Fibroblast of skin of left quadriceps (primary cell): ENCODE measurements around the gene COL13A1.

Source experiments
- DNase-seq, 2 experiments: peaks; one replicate each; pipeline ENCODE4 v3.0.0-alpha.2; 2013; ENCODE audit warnings: low read depth in 2 of 2

The COL13A1 gene

DNA sequence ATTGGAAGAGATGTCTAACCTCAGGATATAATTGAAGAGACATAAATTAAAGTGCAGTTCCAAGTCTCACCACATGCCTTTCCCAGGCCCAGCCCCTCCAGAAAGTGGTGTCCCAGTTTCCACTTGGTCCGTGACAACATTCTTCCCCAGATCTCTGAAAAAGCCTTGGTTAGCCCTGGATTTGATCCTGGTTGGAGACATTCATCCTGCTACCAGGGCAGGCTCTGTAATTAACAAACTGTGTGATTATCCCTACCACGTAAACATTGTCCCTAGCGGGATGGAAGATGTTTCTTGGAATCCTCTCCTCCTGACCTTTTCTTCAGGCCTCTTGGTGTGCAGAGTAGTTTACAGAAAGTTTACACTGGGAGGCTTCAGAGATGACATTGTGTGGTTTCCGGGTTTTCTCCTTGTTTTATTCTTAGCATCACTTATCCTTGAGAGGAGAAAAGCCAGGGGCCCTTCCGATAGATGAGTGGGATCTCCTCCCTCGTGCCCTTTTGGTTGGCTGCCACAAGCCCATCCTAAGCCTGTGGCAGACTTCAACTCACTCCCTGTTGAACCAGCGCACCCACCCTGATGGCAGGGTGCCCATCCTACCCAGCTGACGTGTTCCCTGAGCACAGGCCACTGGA, 83.8 kb downstream of the COL13A1 start:
- no peak for DNase-seq

DNA sequence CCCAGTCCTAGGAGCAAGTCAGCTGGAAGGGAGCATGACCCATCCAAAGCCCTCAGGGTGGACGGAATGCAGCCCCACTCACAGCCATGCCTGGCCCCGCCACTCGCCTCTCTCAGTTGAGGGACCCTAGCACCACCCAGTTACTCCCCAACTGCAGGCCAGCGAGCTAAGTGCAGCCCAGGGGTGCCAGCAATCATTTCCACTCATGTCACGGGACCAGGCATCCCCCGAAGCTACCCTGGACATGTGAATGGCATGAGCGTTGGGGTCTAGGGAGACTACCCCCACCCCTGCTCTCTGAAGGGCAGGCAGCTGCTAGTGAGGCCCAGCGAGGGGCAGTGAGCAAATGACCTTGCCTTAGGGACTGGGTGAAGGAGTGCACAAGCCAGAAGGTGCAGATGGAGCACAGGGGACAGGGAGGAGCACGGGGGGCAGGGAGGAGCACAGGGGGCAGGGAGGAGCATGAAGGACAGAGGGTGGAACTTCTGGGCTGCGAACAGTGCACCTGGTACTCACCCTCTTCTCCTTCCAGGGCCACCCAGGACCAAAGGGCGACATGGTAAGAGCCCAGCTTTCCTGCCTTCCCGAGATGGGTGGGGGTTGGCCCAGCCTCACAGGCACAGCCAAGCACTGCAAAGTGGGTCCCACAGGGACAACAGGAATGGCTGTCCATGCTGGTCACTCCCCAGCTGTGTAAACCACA, 87.3 kb downstream of the COL13A1 start:
- DNase-seq: no peak

DNA sequence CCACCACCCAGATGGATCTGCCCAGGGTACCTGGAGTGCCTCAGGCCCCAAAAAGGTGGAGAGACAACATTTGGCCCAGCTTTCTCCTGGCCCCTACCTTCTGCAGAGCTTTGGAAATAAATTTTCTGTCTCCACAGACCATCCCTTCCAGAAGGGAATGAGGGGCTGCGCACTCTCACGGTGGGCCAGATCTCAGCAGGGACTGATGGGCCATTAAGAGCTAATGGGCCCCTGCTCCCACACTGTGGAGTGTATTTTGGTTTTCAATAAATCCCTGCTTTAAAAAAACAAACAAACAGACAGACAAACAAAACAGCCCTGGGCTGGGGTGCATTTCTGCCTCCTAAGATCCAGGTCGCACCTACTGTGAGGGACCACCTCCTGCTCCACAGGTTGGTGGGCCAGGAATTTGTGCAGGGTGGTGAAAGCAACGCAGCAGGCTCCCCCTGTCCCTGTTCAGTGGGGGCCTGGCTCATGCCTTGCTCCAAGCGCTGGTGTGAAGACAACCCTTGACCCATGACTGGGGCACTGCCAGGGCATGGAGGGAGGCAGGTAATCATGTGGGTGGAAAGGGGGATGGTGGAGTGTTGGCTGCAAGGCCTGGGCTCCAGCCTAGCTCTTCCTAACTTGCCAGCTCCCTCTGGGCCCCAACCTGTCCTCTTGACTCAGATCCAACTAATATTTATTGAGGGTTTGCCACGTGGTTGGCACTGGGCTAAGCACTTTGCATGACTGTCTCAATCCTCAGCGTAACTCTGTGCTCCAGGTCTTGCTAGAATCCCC, 88.5 kb downstream of the COL13A1 start:
- no peak for DNase-seq

DNA sequence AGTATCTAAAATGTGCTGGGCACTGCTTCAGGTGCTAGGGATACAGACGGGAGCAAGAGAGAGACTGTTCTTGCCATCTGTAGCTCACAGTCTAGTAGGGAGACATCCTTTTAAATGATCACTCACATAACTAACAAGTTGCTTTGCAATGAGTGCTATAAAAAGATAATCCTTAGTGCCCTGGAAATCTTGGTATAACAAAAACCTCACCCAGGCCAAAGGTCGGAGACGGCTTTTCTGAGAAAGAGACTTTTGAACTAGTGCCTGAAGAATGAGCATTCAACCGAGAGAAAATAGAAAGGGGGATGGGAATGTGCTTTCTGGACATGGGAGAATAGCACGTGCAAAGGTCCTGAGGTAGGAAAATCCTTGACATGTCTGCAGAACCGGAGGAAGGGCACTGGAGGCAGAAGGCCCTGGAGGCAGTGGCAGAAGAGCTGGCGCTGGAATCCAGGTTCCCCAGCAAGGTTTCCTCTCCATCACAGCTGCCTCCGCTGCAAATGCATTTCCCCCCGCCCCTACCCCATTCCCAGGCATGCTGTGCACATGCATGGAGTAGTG, 89.4 kb downstream of the COL13A1 start:
- no peak for DNase-seq

DNA sequence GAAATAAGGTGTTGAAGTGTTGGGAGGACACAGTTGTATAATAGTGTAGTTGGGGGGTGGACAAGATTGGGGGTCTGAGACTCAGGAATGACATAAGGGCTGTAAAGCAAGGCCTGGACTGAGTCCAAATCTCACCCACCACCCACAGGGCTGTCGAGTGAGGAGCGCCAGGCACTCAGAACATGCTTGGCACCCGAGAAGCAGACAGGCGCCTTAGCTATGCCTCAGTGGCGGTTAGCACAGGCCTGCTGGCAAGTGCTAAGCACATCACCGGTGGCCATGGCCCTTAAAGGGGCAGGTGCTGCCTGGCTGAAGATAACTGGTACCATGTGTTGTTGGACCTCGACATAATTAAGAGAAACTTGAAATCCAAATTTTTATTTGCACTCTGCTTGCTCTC, 90.7 kb downstream of the COL13A1 start:
- DNase-seq: no peak

DNA sequence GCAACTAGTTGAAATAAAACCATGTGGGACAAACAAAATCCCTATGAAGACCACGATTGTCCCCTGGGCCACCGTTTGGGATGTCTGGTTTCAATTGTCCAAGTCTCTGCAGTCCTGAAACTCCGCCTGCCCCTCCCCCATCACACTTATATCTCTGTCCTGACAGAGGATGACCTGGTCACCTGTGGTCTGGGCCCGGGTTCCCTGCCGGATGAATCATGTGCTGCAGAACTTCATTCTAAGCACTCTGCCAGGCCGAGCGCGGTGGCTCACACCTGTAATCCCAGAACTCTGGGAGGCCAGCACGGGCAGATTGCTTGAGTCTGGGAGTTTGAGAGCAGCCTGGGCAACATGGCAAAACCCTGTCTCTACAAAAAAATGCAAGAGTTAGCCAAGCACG, 91.1 kb downstream of the COL13A1 start:
- DNase-seq: no peak

DNA sequence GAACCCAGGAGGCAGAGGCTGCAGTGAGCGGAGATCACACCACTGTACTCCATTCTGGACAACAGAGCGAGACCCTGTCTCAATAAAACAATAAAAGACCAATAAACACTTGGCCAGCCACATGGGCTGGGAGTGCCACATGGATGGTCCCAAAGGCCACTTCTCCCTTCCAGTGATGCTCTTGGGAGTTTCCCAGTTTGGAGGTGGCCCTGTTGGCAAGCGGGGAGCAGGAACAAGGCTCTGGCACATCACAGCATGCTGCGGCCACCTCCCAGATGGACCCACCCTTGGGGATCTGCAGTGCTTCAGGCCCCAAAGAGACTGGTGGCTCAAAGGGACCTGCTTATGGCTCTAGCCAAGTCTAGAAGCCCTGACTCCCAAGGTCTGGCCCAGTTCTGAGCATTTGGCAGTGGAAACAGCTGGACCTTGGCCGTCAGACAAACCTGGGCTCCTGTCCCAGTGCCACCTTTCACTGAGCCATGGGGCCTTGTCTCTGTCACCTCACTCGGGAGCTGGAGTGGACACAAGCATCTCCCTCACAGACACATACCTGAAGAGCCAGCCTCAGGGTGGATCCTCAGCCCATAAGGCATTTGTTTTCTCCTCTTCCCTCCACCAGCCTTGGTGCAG, 91.7 kb downstream of the COL13A1 start:
- DNase-seq: no peak

DNA sequence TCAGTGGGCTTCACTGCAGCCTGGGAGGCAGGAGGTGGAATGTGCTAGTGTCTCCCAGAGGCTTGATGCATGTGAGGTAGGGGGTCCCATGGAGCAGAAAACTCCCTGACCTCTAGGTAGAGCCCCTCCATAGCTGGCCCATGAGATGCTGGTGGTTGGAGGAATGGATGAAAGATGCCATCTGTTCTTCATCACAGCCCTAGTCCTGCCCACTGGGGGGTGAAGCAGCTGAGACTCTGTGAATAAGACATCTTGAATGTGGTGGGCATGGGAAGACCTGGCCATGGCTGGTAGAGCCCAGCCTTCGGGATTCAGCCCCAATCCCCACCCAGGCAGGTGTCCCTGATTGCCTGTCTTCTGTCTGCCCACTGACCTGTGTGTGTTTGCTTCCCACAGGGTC, 92.5 kb downstream of the COL13A1 start:
- no peak for DNase-seq

DNA sequence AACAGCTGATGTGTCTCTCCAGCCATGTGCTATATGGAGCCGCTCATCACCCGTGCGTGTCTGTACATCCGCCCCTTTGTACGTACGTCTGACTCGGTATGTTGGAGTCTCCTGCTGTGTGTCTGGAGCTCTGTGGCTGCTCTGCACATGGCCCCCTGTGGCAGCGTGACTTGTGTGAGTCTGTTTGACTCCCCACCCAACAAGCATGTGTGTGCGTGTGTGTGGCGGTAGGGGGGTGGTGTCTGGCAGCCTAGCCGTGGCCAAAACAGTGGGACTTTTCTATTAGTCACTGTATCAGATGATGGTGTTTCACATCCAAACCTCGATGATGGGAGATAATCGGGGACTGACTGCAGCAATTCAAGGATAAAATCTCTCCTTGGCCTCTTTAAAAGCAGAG, 94.1 kb downstream of the COL13A1 start:
- peak; percentile 77 for DNase-seq

DNA sequence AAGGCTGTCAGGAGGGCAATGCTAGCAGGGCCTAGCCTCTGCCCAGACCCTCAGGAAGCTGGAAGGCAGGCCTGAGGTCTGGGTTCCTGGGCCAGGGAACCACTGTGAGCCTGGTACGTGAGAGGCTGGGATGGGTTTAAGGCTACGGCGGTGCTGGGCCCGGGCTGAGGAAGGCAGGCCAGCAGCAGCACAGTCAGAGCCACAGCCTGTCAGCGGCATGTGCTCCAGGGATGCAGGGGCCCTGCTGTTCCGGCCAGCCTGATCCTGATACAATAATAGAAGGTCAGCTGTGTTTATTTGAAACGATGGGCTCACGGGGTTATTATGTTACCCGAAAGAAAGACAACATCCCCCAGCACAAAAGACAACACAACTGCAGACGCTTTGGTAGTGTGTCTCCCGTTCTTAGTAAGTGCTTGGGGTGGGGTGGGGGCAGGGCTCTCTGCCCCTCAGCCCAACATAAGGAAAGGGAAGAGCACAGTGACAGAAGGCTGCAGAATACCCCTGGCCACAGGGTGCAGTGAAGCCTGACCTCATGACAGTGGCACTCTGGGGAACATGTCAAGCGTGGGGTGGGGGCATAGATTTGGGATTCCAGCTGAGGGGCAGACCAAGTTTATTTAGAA, 95.0 kb downstream of the COL13A1 start:
- DNase-seq: no peak

DNA sequence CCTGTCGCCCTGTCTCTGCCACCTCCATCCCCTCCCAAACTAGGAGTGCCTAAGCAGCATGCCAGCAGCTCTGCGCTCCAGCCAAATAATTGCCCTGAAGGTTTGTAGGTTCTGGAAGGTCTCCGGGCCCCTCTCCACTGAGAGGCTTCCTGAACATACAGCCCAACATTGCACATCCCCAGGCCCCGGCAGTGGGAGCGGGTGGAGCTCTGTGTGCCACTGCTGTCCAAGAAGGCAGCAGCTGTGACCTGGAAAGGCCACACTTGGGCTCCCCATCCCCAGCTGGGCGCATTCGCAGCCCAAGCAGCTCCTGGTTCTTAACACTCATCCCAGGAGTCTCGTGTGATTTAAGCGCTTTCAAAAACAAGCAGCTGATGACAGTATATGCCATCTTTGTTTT, 95.7 kb downstream of the COL13A1 start:
- DNase-seq: no peak

DNA sequence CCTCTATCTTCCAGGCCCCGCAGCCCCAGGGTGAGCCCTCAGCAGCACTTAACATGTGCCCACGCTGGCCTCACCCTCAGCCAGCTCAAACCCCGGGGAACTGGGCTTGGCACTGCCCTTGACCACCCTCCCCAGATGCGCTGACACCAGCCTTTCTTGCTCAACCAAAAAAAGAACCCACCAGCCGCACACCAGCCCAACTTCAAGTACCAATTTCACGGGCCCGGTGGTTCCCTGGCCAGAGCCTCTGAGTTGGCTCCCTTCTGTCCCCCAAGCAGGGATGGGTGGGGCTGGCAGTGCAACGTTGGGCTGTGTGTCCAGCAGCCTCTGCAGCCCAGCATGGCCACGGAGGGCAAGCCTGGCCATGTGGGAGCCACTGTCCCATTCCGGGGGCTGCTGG, 96.3 kb downstream of the COL13A1 start:
- no peak for DNase-seq

DNA sequence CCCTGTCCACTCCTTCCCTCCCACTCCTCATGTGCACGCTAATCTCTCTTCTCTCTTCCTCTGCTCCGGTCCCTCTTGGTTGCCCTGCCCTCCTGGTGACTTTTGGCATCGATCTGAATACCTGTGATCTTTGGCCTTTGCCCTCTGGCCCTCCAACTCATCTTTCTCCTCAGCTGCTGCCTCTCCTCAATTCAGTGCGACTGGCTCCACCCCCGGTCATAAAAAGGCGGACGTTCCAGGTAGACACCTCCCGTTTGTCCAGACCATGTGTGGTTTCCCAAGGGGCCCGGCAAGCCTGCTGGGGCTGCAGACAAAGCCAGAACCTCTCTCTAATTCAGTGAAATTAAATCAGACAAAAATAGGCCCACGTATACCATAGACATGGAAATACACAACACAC, 96.8 kb downstream of the COL13A1 start:
- no peak for DNase-seq

DNA sequence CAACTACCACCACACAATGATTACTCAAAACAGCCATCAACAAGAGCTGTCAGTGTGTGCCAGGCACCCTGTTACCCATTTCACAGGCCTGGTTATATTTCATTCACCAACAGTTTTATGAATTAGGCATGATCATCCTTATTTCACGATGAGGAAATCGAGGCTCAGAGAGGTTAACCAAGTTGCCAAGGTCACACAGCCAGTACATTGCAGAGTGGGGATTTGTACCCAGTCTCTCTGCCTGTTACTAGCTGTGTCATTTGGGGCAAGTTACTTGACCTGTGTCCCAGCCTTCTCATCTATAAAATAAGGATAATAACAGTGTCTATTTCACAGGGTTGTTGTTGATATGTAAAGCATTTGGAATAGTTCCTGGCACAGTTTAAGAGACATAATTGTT, 97.2 kb downstream of the COL13A1 start:
- no peak for DNase-seq

DNA sequence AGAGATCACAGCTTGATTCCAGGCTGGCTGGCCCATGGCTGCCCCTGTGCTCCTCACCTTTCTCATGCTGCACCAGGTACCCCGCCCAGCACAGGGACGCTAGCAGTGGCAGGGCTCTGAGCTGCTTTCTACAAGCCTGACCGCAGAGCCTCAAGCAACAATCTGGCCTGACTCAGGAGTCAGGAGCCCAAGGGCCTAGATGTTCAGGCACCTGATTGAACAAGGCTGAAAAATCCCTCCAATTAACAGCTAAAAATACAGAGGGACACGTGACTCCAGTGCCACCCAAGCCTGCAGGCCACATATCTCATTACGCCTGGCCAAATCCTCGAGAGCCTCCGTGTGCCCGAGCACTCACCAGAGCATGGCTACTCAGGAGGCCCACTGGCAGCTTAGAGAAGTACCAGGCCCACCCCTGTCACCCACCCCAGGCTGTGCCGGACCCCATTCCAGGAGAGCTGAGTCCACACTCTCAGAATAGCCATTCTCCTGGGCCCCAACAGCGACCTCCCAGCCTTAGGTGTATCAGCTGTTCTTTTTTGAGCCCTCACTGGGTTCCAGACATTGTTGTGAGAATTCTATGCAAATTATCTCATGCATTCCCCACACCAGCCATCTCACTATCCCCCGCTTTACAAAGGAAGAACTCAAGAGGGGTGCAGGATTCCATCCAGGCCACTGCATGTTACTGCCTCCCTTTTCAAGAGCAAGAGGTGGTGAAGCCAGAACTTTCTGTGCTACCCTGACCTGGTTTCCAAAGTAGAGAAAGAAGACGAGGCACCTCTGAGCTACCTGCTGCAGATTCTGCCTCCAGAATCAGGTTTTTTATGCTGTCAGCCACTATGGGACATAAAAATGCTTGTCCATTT, 98.3 kb downstream of the COL13A1 start:
- no peak for DNase-seq

DNA sequence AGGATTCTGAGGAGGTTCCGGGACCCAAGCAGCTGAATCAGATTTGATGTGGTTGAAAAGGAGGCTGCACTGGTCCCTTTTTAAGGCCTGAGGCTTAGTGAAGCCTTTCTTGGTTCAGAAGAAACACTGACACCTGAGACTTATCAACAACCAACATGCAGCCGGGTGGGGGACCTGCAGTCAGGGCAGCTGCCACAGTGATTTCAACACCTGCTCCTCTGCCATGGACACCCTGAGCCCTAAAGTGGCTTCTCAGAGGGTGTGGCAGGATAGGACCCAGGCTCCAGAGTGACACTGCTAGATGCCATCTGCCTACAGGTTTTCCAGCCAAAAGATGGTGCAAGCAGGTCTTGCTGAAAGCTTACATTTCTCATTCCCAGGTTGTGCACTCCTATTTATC, 99.3 kb downstream of the COL13A1 start:
- DNase-seq: no peak

DNA sequence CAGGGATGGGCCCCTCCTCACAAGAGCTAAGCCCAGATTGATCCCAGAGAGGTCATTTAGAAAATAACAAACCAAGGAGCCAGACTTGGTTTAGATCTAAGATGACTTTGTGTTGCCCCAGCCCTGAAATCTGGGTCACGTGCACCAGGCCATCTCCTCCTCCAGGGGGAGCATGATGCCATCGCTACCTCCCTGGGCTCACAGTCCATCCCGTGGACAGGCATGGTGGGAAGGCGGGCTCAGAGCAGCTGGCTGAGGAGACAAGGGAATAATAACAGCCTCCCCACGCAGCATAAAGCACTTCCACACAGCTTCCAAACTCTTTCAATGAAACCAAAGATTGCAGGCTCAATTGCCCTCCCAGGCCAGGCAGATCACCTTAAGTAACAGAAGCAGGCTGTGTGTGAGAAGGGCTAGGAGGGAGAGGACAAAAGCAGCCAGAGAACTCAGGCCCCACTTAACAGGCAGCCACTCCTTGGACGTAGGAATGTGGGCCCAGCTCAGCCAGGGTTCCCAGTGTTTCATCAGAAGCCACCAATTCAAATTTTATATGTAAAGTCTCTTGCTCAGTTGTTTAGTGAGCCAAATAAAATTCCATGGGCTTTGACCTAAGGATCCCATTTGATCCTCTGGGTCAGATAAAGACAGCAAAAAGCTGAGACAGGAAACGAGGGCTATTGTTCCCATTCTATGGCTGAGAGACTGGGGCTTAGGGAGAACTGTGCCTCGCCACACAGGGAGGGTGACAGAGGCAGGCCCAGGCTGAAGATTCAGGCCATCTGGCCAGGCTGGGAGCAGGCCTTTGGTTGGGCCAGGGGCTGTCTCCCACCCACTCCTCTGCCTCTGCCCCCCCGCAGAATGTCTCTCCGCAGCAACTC, 100.2 kb downstream of the COL13A1 start:
- no peak for DNase-seq

DNA sequence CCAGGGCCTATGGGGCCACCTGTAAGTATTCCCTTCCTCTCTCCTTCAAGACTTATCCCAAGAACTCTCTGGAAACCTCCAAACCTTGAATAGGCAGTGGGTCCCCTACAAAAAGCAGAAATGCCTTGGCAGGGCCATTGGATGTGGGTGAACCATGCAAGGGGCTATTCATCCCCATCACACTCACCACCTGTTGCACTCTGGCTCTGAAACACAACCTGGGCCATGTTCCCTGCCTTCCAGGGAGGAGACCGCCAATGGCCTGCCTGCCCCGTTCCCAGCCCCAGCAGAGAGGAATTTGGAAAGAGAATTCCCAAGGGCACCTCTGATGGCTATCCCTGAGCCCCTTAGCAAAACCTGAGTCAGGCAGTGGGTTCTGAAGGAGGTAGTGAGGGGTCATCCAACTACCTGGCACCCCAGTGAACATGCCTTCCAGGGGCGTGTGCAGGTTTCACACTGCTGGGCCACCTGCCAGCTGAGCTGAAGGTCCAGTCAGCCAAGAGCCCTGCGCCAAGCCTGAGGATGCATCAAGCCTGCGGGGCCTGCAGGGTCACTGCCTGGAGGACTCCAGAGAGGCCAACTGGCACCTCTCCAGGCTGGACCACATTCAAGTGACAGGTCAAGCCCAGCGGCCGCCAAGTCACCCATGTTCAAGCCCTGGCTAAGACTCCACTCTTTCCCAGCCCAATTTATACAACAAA, 101.3 kb downstream of the COL13A1 start:
- DNase-seq: no peak

DNA sequence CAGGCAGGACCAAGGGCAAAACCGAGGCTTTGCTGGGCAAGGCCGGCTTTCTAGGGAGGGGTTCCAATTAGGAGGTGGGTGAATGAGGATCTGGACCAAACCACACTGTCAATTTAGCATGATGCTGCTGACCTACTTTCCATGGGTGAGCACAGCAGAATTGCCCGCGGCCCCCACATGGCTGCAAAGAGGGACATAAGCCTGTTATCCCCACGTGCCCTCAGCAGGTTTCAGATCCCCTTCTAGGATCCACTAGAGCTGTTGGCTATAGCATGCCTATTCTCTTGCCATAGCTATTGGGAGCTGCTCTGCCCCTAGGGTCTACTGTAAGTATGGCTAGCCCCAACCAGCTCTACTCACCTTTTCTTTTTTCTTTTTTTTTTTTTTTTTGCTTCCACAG, 102.8 kb downstream of the COL13A1 start:
- no peak for DNase-seq
